HFF-Myc (cell line): Measurements from ENCODE around the gene USP46.

Experiments
- DNase-seq: peaks from one replicate; pipeline ENCODE4 v3.0.0-alpha.2; 2011; ENCODE audit warnings: low read depth; ENCODE audit errors: extremely low read depth
- H3K4me3 ChIP-seq: replicated peaks from 2 replicates; pipeline ENCODE4 v1.5.1; 2011; ENCODE audit warnings: low read depth, mild to moderate bottlenecking, control low read depth, low read length
- TF ChIP-seq, protein P1 (sequence below): IDR thresholded peaks from 2 replicates; pipeline ENCODE4 v1.5.1; 2012; ENCODE audit warnings: mild to moderate bottlenecking, low read depth, low read length, control low read depth; ENCODE audit errors: missing control alignments

Gene USP46

GRCh38 chr4:52633846-52634245 lies 25.3 kb downstream of the USP46 start:
- TF ChIP-seq, protein P1, sequence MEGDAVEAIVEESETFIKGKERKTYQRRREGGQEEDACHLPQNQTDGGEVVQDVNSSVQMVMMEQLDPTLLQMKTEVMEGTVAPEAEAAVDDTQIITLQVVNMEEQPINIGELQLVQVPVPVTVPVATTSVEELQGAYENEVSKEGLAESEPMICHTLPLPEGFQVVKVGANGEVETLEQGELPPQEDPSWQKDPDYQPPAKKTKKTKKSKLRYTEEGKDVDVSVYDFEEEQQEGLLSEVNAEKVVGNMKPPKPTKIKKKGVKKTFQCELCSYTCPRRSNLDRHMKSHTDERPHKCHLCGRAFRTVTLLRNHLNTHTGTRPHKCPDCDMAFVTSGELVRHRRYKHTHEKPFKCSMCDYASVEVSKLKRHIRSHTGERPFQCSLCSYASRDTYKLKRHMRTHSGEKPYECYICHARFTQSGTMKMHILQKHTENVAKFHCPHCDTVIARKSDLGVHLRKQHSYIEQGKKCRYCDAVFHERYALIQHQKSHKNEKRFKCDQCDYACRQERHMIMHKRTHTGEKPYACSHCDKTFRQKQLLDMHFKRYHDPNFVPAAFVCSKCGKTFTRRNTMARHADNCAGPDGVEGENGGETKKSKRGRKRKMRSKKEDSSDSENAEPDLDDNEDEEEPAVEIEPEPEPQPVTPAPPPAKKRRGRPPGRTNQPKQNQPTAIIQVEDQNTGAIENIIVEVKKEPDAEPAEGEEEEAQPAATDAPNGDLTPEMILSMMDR, result no peak
- no peak overlapping the region for H3K4me3 ChIP-seq
- DNase-seq, result no peak

DNA sequence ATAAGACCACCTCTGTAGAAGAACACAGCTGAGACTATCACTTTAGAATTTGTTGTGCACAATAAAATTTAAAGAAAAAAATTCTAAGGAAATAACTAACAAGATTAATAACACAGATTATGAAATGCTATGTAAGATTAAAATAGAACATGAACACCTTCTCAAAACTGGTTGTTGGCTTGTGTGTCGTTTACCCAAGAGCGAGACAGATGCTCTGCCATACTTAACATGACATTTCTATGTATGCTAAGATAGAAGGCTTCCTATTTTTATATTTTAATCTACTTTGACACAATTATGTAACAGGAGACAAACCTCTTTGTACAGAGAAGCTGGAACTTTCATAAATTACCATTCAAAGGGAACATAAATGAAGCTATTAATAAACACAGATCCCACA lies 30.1 kb downstream of the USP46 start:
- H3K4me3 ChIP-seq, result no peak overlapping the region
- DNase-seq, result no peak
- TF ChIP-seq, protein P1, result no peak

GRCh38 chr4:52628543-52628942 lies 30.6 kb downstream of the USP46 start:
- TF ChIP-seq, protein P1, result no peak
- DNase-seq, result no peak
- H3K4me3 ChIP-seq, result no peak overlapping the region

DNA sequence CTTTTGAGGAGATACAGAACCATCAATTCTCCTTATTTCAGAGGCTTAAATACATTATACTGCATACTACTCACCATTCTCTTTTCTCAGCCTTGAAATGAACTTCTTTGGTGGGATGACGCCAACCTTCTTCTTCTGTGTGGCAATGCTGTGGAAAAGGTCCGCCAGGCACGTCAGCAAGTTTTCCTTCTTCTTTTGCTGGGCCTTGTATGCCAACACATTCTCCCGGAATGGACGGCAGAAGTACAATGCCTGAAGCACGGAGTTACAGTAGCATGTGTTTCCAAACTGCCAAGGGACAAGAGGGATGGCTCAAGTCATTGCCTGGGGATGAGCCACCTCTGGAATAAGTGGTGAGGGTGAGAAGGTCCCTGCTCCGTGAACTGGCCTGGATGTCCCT lies 31.2 kb downstream of the USP46 start:
- TF ChIP-seq, protein P1, result no peak
- DNase-seq, result no peak
- H3K4me3 ChIP-seq, result no peak overlapping the region

- no peak overlapping the region for H3K4me3 ChIP-seq
- TF ChIP-seq, protein P1, result no peak
- no peak for DNase-seq
Measured at GRCh38 chr4:52625216-52625615, 33.9 kb downstream of the USP46 start.

DNA sequence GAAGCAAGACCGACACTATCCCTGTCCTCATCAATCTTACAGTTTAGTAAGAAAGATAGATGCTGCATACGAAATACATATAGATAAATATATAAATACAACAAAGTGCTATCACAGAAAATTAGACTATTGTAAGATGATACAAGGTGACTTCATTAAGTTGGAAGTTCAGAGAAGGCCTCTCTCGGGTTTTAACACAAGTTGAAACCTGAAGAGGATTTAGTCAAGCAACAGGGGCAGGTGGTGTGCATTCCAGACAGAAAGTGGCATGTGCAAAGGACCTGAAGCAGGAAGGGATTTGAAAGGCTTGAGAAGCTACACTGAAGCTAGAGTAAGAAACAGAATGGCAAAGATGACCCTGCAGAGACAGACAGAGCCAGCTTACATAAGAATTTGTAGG lies 36.5 kb downstream of the USP46 start:
- TF ChIP-seq, protein P1, result no peak
- DNase-seq, result no peak

DNA sequence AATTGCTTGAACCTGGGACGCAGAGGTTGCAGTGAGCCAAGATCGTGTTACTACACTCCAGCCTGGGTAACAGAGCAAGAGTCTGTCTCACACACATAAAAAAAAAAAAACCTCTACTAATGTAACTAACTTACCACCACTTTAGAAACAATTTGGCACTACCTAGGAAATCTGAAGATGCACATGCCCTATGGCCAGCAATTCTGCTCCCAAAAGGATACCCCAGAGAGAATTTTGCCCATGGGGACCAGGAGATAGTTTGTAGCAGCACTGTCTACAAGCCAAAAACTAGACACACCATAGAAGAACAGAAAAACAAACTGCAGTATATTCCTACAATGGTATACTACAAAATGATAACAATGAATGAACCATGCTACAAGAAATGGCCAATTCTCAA lies 37.5 kb downstream of the USP46 start:
- no peak overlapping the region for H3K4me3 ChIP-seq
- DNase-seq, result no peak
- TF ChIP-seq, protein P1, result no peak

More for the DNA sequence above, 36.5 kb downstream of the USP46 start:
- H3K4me3 ChIP-seq, result no peak overlapping the region
